ENCODE results near the gene MIDN. TPM values are rescaled to one million over a fixed set of nuclear protein-coding genes. Genes with fewer than 3 reads are reported as not detected.

The MIDN gene
- total and polyA plus RNA-seq, 10 of the 15 experiments (the other 5 are each of a cell fraction or from before 2014, with no cell fraction given), result 0.38 to 51.5 (median 7.2) TPM

DNA sequence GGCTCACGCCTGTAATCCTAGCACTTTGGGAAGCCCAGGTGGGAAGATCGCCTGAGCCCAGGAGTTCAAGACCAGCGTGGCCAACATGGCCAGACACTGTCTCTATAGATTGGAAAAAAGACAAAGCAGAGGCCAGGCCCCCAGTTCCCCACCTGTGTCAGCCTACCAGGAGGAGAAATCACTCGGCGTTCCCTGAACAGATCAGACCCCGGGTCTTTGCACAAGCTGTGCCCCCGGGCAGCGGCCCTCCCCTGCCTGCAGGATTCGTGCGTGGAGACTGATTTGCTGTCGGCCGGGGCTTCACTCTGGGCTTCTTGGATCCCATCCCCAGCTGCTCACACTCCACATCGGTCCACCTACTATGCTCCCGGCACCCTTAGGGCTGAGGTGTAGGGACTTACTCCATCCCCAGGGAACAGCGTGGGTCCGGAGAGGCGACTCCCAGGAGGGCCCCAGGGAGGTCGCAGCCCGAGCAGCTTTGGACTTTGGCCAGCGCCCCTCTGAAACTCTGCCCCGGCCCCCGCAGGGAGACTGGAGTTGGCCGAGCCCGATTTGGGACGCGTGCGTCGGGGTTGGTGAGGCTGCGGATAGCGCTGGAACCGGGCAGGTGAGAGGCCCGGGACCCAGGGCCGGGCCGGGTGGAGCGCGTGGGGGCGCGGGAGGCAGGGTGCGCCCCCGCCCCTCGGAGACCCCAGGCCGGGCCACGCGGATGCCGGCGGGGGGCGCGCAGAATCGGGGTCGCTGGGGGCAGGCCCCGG lies 36.8 kb downstream of the MIDN start:
- Histone ChIP-seq H3K4me1 (ENCODE audit: control insufficient read depth, insufficient read depth, low read length) (no peaks in the 10 kb centered on the region), H3K9me3 (replicated peaks; ENCODE audit: control insufficient read depth, insufficient read depth, low read length) (no peaks in the 10 kb centered on the region), H3K79me2 (ENCODE audit: control insufficient read depth, insufficient read depth, low read length) (no peaks in the 10 kb centered on the region), H2AFZ (ENCODE audit: control insufficient read depth, low read depth, low read length) (no peak overlapping the region), H3K4me2 (ENCODE audit: control insufficient read depth, insufficient read depth) (no peak overlapping the region), H3K4me3 (no peak overlapping the region), H3K27ac (ENCODE audit: control insufficient read depth, insufficient read depth) (no peak overlapping the region), H4K20me1 (ENCODE audit: control insufficient read depth, insufficient read depth) (no peaks in the 10 kb centered on the region), H3K36me3 (ENCODE audit: control insufficient read depth in 2 of 2, insufficient read depth in 2 of 2, low read length in 1 of 2) (peaks cover 0 to 2% of the 10 kb centered on the region in 2 experiments; a peak in 2 of 4 replicates), H3K27me3 (replicated peaks in 1 of 2; ENCODE audit: control insufficient read depth in 2 of 2, insufficient read depth in 2 of 2, low read length in 1 of 2) (peaks cover 7 to 8% of the 10 kb centered on the region in 2 experiments; a peak in 3 of 4 replicates), H3K9ac (ENCODE audit: control insufficient read depth, insufficient read depth, low read length) (no peak overlapping the region)
- SMC1A ChIA-PET (ENCODE audit: uncharacterized antibody, unreplicated experiment), result no interaction called here
- RAD21 ChIA-PET (ENCODE audit: unreplicated experiment), result no interaction called here
- ATAC-seq (no peak), FAIRE-seq (no peak), DNase-seq (ENCODE audit: low read depth, low spot score) (no peak)
- POLR2A ChIA-PET, result interaction anchor here (0.5 kb wide), 1 partner anchor 90 kb away, joined by 5 read pairs; no protein-coding TSS in a partner anchor
- no TSS peak for BruUV-seq (replicated peaks)
- 34% methylated on average over 33 of the region's 51 CpGs for WGBS (ENCODE audit: insufficient coverage, insufficient replicate concordance, low lambda C conversion rate, missing lambda C conversion rate)
- in situ Hi-C loops (cut with MboI) (no loop called here), intact Hi-C loops (cut with micrococcal nuclease; ENCODE audit: unreplicated experiment) (no loop called here)
- CTCF ChIA-PET, result interaction anchor here (1.4 kb wide), 1 partner anchor 87 kb away, joined by 3 read pairs; no protein-coding TSS in a partner anchor
- TF ChIP-seq, protein P1, sequence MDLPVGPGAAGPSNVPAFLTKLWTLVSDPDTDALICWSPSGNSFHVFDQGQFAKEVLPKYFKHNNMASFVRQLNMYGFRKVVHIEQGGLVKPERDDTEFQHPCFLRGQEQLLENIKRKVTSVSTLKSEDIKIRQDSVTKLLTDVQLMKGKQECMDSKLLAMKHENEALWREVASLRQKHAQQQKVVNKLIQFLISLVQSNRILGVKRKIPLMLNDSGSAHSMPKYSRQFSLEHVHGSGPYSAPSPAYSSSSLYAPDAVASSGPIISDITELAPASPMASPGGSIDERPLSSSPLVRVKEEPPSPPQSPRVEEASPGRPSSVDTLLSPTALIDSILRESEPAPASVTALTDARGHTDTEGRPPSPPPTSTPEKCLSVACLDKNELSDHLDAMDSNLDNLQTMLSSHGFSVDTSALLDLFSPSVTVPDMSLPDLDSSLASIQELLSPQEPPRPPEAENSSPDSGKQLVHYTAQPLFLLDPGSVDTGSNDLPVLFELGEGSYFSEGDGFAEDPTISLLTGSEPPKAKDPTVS (IDR thresholded peaks at IDR 0.05; ENCODE audit: low read depth, low read length), result no peak
- TF ChIP-seq BACH1 (IDR thresholded peaks at IDR 0.05; ENCODE audit: borderline replicate concordance) (no peak), EZH2 (IDR thresholded peaks at IDR 0.05; ENCODE audit: borderline replicate concordance, control insufficient read depth, low read depth, low read length) (no peak), MEF2A (IDR thresholded peaks at IDR 0.05; ENCODE audit: insufficient read depth, low read depth, low read length) (no peak), SREBF2 (IDR thresholded peaks at IDR 0.05; ENCODE audit: low read length) (no peak), CBFB (IDR thresholded peaks at IDR 0.05; ENCODE audit: low read depth) (no peak), BHLHE40 (IDR thresholded peaks at IDR 0.05; ENCODE audit: borderline replicate concordance in 1 of 2, low read depth in 2 of 2, low read length in 1 of 2) (no peak), EGR1 (IDR thresholded peaks at IDR 0.05; ENCODE audit: borderline replicate concordance in 1 of 2, low read depth in 2 of 2, low read length in 2 of 2) (no peak), SMAD5 (IDR thresholded peaks at IDR 0.05; ENCODE audit: low read depth) (no peak), HCFC1 (IDR thresholded peaks at IDR 0.05; ENCODE audit: low read length) (no peak), DPF2 (IDR thresholded peaks at IDR 0.05) (no peak), ZNF217 (IDR thresholded peaks at IDR 0.05) (no peak), SUPT20H (IDR thresholded peaks at IDR 0.05; ENCODE audit: borderline replicate concordance, control insufficient read depth, low read depth, low read length) (no peak), NFYA (IDR thresholded peaks at IDR 0.05; ENCODE audit: borderline replicate concordance, low read depth, low read length) (no peak), NBN (IDR thresholded peaks at IDR 0.05) (no peak)
- TF ChIP-seq, protein P2, sequence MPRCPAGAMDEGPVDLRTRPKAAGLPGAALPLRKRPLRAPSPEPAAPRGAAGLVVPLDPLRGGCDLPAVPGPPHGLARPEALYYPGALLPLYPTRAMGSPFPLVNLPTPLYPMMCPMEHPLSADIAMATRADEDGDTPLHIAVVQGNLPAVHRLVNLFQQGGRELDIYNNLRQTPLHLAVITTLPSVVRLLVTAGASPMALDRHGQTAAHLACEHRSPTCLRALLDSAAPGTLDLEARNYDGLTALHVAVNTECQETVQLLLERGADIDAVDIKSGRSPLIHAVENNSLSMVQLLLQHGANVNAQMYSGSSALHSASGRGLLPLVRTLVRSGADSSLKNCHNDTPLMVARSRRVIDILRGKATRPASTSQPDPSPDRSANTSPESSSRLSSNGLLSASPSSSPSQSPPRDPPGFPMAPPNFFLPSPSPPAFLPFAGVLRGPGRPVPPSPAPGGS (IDR thresholded peaks at IDR 0.05; ENCODE audit: borderline replicate concordance, insufficient read depth, low read depth, low read length, poor library complexity, severe bottlenecking), result no peak
- TF ChIP-seq, protein P3, sequence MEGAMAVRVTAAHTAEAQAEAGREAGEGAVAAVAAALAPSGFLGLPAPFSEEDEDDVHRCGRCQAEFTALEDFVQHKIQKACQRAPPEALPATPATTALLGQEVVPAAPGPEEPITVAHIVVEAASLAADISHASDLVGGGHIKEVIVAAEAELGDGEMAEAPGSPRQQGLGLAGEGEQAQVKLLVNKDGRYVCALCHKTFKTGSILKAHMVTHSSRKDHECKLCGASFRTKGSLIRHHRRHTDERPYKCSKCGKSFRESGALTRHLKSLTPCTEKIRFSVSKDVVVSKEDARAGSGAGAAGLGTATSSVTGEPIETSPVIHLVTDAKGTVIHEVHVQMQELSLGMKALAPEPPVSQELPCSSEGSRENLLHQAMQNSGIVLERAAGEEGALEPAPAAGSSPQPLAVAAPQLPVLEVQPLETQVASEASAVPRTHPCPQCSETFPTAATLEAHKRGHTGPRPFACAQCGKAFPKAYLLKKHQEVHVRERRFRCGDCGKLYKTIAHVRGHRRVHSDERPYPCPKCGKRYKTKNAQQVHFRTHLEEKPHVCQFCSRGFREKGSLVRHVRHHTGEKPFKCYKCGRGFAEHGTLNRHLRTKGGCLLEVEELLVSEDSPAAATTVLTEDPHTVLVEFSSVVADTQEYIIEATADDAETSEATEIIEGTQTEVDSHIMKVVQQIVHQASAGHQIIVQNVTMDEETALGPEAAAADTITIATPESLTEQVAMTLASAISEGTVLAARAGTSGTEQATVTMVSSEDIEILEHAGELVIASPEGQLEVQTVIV (IDR thresholded peaks at IDR 0.05; ENCODE audit: borderline replicate concordance, partially characterized antibody), result no peak

Data from GM12878 (cell line).